Activated CD8-positive, alpha-beta T cell treated with anti-CD3 and anti-CD28 coated beads, Interleukin-2, amount 10 ng/mL, durations not matched to agents 7 days and 5 days (primary cell): ENCODE results near the gene SLC1A2. TPM values are rescaled to one million over a fixed set of nuclear protein-coding genes. Genes with fewer than 3 reads are reported as not detected.

ENCODE experiments used
- ATAC-seq: fragments of 150-1000 bp; cut with Tn5 transposase; one replicate; pipeline ENCODE4 v1.10.0; 2021; ENCODE audit warnings: moderate library complexity
- CTCF ChIA-PET: fragments of 350-600 bp; sonication (Branson Sonifier 250); formaldehyde crosslinking; loops from one replicate; lab custom pipeline; 2021; ENCODE audit warnings: antibody characterized with exemption; lab: Charles Lee
- POLR2A ChIA-PET: fragments of 350-600 bp; sonication (Branson Sonifier 250); formaldehyde crosslinking; loops from one replicate; lab custom pipeline; 2021; ENCODE audit warnings: antibody characterized with exemption; lab: Charles Lee
- DNase-seq: peaks from one replicate; pipeline ENCODE4 v3.0.0-alpha.2; 2020
- H3K27ac Mint-ChIP-seq: one replicate; pipeline ENCODE4 v1.8.0; 2021; ENCODE audit warnings: mild to moderate bottlenecking, mixed read lengths
- H3K27me3 Mint-ChIP-seq: one replicate; pipeline ENCODE4 v1.8.0; 2021; ENCODE audit warnings: low read depth, mixed read lengths
- H3K36me3 Mint-ChIP-seq: one replicate; pipeline ENCODE4 v1.8.0; 2021; ENCODE audit warnings: low read depth, mixed read lengths
- H3K4me1 Mint-ChIP-seq: one replicate; pipeline ENCODE4 v1.8.0; 2021; ENCODE audit warnings: low read depth, mixed read lengths
- H3K4me3 Mint-ChIP-seq: one replicate; pipeline ENCODE4 v1.8.0; 2021; ENCODE audit warnings: mild to moderate bottlenecking, mixed read lengths
- H3K9me3 Mint-ChIP-seq: one replicate; pipeline ENCODE4 v1.8.0; 2022; ENCODE audit warnings: mixed read lengths; ENCODE audit not compliant: insufficient read depth
- total RNA-seq, 2 experiments: library from RNA; stranded (reverse); gene quantifications; one replicate each; pipeline ENCODE4 v1.2.3, GENCODE V29; 2021

The SLC1A2 gene
- total RNA-seq, 2 experiments from 2014 or later: not detected

DNA sequence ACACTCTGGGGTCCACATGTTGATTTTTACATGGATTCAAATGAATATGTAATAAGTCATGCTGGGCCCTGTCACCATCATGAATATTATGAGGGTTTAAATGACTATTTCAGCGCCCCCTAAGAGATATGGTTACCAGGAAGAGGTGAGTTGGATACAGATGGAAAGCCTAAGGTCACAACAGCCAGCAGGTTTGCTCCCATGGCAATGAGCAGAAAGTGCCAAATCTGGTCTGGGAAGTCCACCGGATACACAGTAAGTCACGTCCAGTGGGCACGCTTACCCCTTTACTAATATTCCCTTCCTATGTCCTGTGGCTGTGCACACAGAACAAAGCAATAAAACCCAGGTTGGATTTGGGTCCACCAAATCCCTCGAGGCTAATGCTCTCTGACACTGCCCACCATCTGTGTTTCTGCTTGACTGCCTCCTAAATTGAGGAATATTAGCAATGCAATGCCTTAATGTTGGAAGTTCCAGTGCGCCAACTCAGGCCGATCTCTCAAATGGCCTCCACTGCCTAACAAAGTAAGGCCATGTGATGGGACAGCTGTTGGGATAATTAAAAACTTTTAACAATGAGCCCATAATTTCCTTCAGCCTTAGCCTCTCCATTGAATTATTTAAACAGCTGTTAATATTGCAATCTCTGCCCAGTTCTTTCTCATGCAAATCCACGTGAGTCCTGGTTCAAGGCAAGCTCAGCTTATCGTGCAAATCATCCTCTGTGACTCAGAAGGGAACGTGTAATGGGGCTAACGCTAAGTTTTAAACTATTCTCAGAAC, 97.6 kb downstream of the SLC1A2 start:
- H3K4me3 Mint-ChIP-seq: no peak overlapping the region
- ChIA-PET POLR2A (no interaction called here), CTCF (interaction anchor here (0.9 kb wide), 1 partner anchor 28 kb away, joined by 3 read pairs; no protein-coding TSS in a partner anchor)
- no peaks in the 10 kb centered on the region for H3K27me3 Mint-ChIP-seq
- DNase-seq: no peak
- H3K27ac Mint-ChIP-seq: no peak overlapping the region
- no peaks in the 10 kb centered on the region for H3K36me3 Mint-ChIP-seq
- no peaks in the 10 kb centered on the region for H3K9me3 Mint-ChIP-seq
- peaks cover 13% of the 10 kb centered on the region for H3K4me1 Mint-ChIP-seq
- no peak for ATAC-seq

GRCh38 chr11:35321111-35321510, 98.2 kb downstream of the SLC1A2 start:
- CTCF ChIA-PET: interaction anchor here (0.9 kb wide), 1 partner anchor 29 kb away, joined by 3 read pairs; no protein-coding TSS in a partner anchor
- H3K4me3 Mint-ChIP-seq: no peak overlapping the region
- no peaks in the 10 kb centered on the region for H3K36me3 Mint-ChIP-seq
- no peak for ATAC-seq
- H3K27ac Mint-ChIP-seq: no peak overlapping the region
- peaks cover 19% of the 10 kb centered on the region for H3K4me1 Mint-ChIP-seq
- no peaks in the 10 kb centered on the region for H3K9me3 Mint-ChIP-seq
- DNase-seq: no peak
- POLR2A ChIA-PET: no interaction called here
- H3K27me3 Mint-ChIP-seq: no peaks in the 10 kb centered on the region

GRCh38 chr11:35318977-35319925, 100.1 kb downstream of the SLC1A2 start:
- no peak overlapping the region for H3K4me3 Mint-ChIP-seq
- ChIA-PET CTCF (interaction anchor here (1.0 to 3.2 kb wide), 5 partner anchors 9 to 19 kb away, joined by 3 to 18 read pairs (median 3); no protein-coding TSS in a partner anchor), POLR2A (interaction anchor here (0.8 to 1.1 kb wide), 2 partner anchors 10 to 403 kb away, joined by 3 read pairs; no protein-coding TSS in a partner anchor)
- no peaks in the 10 kb centered on the region for H3K27me3 Mint-ChIP-seq
- peaks cover 22% of the 10 kb centered on the region for H3K4me1 Mint-ChIP-seq
- no peak for ATAC-seq
- DNase-seq: no peak
- H3K9me3 Mint-ChIP-seq: no peaks in the 10 kb centered on the region
- no peak overlapping the region for H3K27ac Mint-ChIP-seq
- H3K36me3 Mint-ChIP-seq: peaks cover 2% of the 10 kb centered on the region

GRCh38 chr11:35318309-35318708, 101.0 kb downstream of the SLC1A2 start:
- POLR2A ChIA-PET: interaction anchor here (1.3 kb wide), 1 partner anchor 46 kb away, joined by 4 read pairs; no protein-coding TSS in a partner anchor
- DNase-seq: no peak
- Mint-ChIP-seq H3K27me3 (no peaks in the 10 kb centered on the region), H3K36me3 (peaks cover 2% of the 10 kb centered on the region), H3K4me3 (no peak overlapping the region), H3K27ac (no peak overlapping the region), H3K4me1 (peaks cover 23% of the 10 kb centered on the region), H3K9me3 (no peaks in the 10 kb centered on the region)
- CTCF ChIA-PET: interaction anchor here (1.0 to 3.2 kb wide), 4 partner anchors 10 to 18 kb away, joined by 3 to 18 read pairs (median 4); no protein-coding TSS in a partner anchor
- ATAC-seq: no peak

GRCh38 chr11:35317253-35317652, 102.1 kb downstream of the SLC1A2 start:
- Mint-ChIP-seq H3K27ac (no peak overlapping the region), H3K27me3 (no peaks in the 10 kb centered on the region), H3K4me3 (no peak overlapping the region), H3K36me3 (peaks cover 2% of the 10 kb centered on the region), H3K4me1 (peaks cover 24% of the 10 kb centered on the region), H3K9me3 (no peaks in the 10 kb centered on the region)
- CTCF ChIA-PET: interaction anchor here (3.2 to 4.2 kb wide), 2 partner anchors 11 to 12 kb away, joined by 18 to 26 read pairs; no protein-coding TSS in a partner anchor
- no peak for DNase-seq
- POLR2A ChIA-PET: interaction anchor here (0.9 to 1.3 kb wide), 2 partner anchors 12 to 45 kb away, joined by 3 to 4 read pairs; no protein-coding TSS in a partner anchor
- no peak for ATAC-seq

DNA sequence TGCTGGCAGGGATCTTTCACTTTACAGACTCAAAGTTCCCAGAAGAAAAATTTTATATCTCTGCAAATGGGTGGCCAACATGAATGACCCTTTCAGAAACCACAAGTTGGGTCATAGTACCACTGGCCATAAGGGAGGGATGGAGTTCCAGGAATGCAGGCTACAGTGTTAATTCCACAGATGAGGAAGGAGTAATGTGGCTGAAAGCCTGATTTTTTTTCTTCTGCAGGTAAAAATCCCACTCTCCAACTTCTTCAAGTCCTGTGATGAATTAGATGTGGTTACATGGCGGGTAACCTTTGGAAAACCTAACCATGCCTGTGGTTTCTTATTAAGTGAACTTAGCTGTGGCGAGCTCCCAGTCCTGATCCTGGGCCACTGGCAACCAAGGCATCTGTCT, 103.2 kb downstream of the SLC1A2 start:
- H3K27me3 Mint-ChIP-seq: no peaks in the 10 kb centered on the region
- H3K4me3 Mint-ChIP-seq: no peak overlapping the region
- no peaks in the 10 kb centered on the region for H3K9me3 Mint-ChIP-seq
- H3K27ac Mint-ChIP-seq: no peak overlapping the region
- no peak for DNase-seq
- ChIA-PET CTCF (interaction anchor here (4.2 kb wide), 1 partner anchor 10 kb away, joined by 26 read pairs; no protein-coding TSS in a partner anchor), POLR2A (interaction anchor here (0.9 kb wide), 1 partner anchor 11 kb away, joined by 3 read pairs; no protein-coding TSS in a partner anchor)
- ATAC-seq: no peak
- peaks cover 2% of the 10 kb centered on the region for H3K36me3 Mint-ChIP-seq
- H3K4me1 Mint-ChIP-seq: peaks cover 24% of the 10 kb centered on the region

- peaks cover 15% of the 10 kb centered on the region for H3K4me1 Mint-ChIP-seq
- no peak for DNase-seq
- POLR2A ChIA-PET: no interaction called here
- H3K9me3 Mint-ChIP-seq: no peaks in the 10 kb centered on the region
- no peaks in the 10 kb centered on the region for H3K27me3 Mint-ChIP-seq
- H3K36me3 Mint-ChIP-seq: peaks cover 2% of the 10 kb centered on the region
- H3K27ac Mint-ChIP-seq: no peak overlapping the region
- CTCF ChIA-PET: interaction anchor here (0.7 to 4.2 kb wide), 3 partner anchors 8 to 76 kb away, joined by 3 to 26 read pairs (median 3); no protein-coding TSS in a partner anchor
- no peak for ATAC-seq
- H3K4me3 Mint-ChIP-seq: no peak overlapping the region
Measured at GRCh38 chr11:35313760-35314153, 105.6 kb downstream of the SLC1A2 start.

DNA sequence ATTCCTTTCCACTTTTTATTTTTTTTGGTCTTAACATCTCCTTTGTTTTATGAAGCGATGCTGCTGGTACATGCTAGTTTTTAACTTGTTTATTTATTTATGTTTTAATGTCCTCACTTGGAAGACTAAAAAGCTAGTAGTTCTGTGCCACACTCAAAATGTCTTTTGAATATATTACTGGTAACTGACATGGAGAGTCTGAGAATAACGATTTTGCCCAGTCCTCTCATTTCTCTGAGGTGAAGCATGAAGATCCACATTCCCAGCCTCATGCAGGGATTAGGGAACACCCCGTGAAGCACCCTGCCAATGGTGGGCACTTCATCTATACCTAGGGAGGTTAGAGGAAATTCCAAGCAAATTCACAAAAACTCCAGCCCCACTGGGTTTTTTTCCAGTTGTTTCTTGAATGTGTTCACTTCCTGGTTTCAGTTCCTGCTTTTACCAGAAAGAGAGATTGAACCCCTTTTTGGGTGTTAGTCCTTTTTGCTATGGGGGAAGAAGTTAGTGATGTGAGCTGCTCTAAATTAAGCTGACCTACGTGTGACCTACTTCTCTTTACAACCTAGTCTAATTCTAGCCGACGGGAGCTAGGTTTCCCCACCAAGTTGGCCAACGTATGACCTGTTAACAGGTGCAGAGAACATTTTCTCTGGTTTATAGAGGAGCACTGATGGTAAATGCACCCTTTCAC, 106.1 kb downstream of the SLC1A2 start:
- Mint-ChIP-seq H3K4me3 (no peak overlapping the region), H3K27ac (no peak overlapping the region), H3K9me3 (no peaks in the 10 kb centered on the region), H3K27me3 (no peaks in the 10 kb centered on the region), H3K4me1 (peaks cover 15% of the 10 kb centered on the region), H3K36me3 (peaks cover 2% of the 10 kb centered on the region)
- POLR2A ChIA-PET: no interaction called here
- DNase-seq: no peak
- CTCF ChIA-PET: interaction anchor here (0.7 to 4.2 kb wide), 3 partner anchors 7 to 75 kb away, joined by 3 to 26 read pairs (median 3); no protein-coding TSS in a partner anchor
- no peak for ATAC-seq

DNA sequence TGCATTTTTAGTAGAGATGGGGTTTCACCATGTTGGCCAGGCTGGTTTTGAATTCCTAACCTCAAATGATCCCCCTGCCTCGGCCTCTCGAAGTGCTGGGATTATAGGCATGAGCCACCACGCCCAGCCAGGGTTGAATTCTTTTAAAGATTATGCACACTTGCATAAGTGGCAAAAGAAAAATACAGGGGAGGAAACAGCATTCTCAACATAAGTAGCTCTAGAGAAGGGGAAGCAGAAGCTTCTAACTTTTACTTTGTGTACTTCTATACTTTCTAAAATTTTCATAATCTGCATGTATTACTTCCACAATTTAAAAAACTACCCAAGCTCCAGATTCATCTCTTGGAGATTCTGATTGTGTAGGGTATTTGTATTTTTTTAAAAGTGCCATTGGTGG, 108.0 kb downstream of the SLC1A2 start:
- Mint-ChIP-seq H3K36me3 (peaks cover 2% of the 10 kb centered on the region), H3K4me1 (peaks cover 7% of the 10 kb centered on the region), H3K27ac (no peak overlapping the region), H3K27me3 (no peaks in the 10 kb centered on the region), H3K4me3 (no peak overlapping the region), H3K9me3 (no peaks in the 10 kb centered on the region)
- CTCF ChIA-PET: interaction anchor here (0.9 to 1.6 kb wide), 4 partner anchors 8 to 75 kb away, joined by 3 to 5 read pairs (median 4); no protein-coding TSS in a partner anchor
- ATAC-seq (no peak), DNase-seq (no peak)
- POLR2A ChIA-PET: no interaction called here

GRCh38 chr11:35308157-35308556, 111.2 kb downstream of the SLC1A2 start:
- no peak for DNase-seq
- H3K27ac Mint-ChIP-seq: no peak overlapping the region
- ChIA-PET POLR2A (interaction anchor here (0.6 kb wide), 1 partner anchor 265 kb away, joined by 3 read pairs; no protein-coding TSS in a partner anchor), CTCF (interaction anchor here (0.8 to 3.8 kb wide), 5 partner anchors 9 to 383 kb away, joined by 3 to 68 read pairs (median 4); no protein-coding TSS in a partner anchor)
- no peaks in the 10 kb centered on the region for H3K27me3 Mint-ChIP-seq
- peaks cover 19% of the 10 kb centered on the region for H3K4me1 Mint-ChIP-seq
- peaks cover 2% of the 10 kb centered on the region for H3K36me3 Mint-ChIP-seq
- no peak for ATAC-seq
- H3K4me3 Mint-ChIP-seq: no peak overlapping the region
- H3K9me3 Mint-ChIP-seq: no peaks in the 10 kb centered on the region
